K562 (cell line): ENCODE results near the gene CEND1. TPM values are rescaled to one million over a fixed set of nuclear protein-coding genes. Genes with fewer than 3 reads are reported as not detected.
A peak's percentile ranks its signal among the peaks of the same experiment; 100 is the strongest.

Source experiments
- ARID2 ChIP-seq: fragments of 450-650 bp; IDR thresholded peaks from 2 replicates; pipeline ENCODE4 v1.6.1; 2017; ENCODE audit warnings: antibody characterized with exemption, mild to moderate bottlenecking
- ATF7 ChIP-seq: fragments of 450-650 bp; IDR thresholded peaks from 2 replicates; pipeline ENCODE4 v1.7.1; 2014; ENCODE audit warnings: mild to moderate bottlenecking, moderate library complexity
- BRD4 ChIP-seq: fragments of 200-600 bp; sonication (generic); IDR thresholded peaks from 2 replicates; pipeline ENCODE4 v1.6.1; 2017; ENCODE audit warnings: inconsistent platforms
- CREB1 ChIP-seq, 2 experiments: sonication (generic) in 1 of 2; formaldehyde crosslinking in 1 of 2; IDR thresholded peaks; 2 replicates each; pipeline versions ENCODE4 v1.6.1 to v1.8.0; 2012 to 2022; ENCODE audit warnings: inconsistent platforms in 1 of 2, mild to moderate bottlenecking in 1 of 2, missing genetic modification reagents in 1 of 2, moderate library complexity in 1 of 2
- HDAC3 ChIP-seq: fragments of 450-650 bp; IDR thresholded peaks from 2 replicates; pipeline ENCODE4 v1.6.1; 2018; ENCODE audit warnings: borderline replicate concordance, mild to moderate bottlenecking, moderate library complexity; ENCODE audit not compliant: partially characterized antibody
- HEY1 ChIP-seq: fragments of 250-450 bp; sonication (Bioruptor Pico); IDR thresholded peaks from 2 replicates; pipeline ENCODE4 v1.5.0; 2020; ENCODE audit warnings: mild to moderate bottlenecking, moderate library complexity, borderline replicate concordance
- PHTF2 ChIP-seq: fragments of 250-450 bp; sonication (Bioruptor Pico); IDR thresholded peaks from 2 replicates; pipeline ENCODE4 v1.5.0; 2021; ENCODE audit warnings: mild to moderate bottlenecking
- POLR2G ChIP-seq: fragments of 200-400 bp; formaldehyde crosslinking; IDR thresholded peaks from 2 replicates; pipeline ENCODE4 v1.6.1; 2017; ENCODE audit warnings: low read depth, mild to moderate bottlenecking, antibody characterized with exemption, low read length, moderate library complexity
- RAD51 ChIP-seq: fragments of 450-650 bp; IDR thresholded peaks from 2 replicates; pipeline ENCODE4 v1.7.1; 2016; ENCODE audit warnings: low read depth, mild to moderate bottlenecking, borderline replicate concordance
- RBM25 ChIP-seq: fragments of 200-400 bp; formaldehyde crosslinking; IDR thresholded peaks from 2 replicates; pipeline ENCODE4 v1.6.1; 2018; ENCODE audit warnings: low read length, low read depth, moderate library complexity; ENCODE audit not compliant: severe bottlenecking
- SOX6 ChIP-seq: fragments of 450-650 bp; IDR thresholded peaks from 2 replicates; pipeline ENCODE4 v1.6.1; 2014; ENCODE audit warnings: mild to moderate bottlenecking
- YY1 ChIP-seq, 3 experiments: IDR thresholded peaks; 2 replicates each; pipeline ENCODE4 v1.6.1; 2011; ENCODE audit warnings: low read length in 2 of 3, mild to moderate bottlenecking in 2 of 3, moderate library complexity in 2 of 3, borderline replicate concordance in 1 of 3, control low read depth in 1 of 3, low read depth in 1 of 3; ENCODE audit not compliant: insufficient read depth in 3 of 3, insufficient replicate concordance in 2 of 3, control insufficient read depth in 1 of 3, insufficient read length in 1 of 3; ENCODE audit errors: extremely low read depth in 1 of 3
- ZKSCAN3 ChIP-seq: fragments of 250-450 bp; sonication (Bioruptor Pico); IDR thresholded peaks from 2 replicates; pipeline ENCODE4 v1.4.0; 2020
- polyA plus RNA-seq, 8 experiments: library from polyadenylated mRNA; depleted of rRNA in 4 of 8; stranded (reverse) in 5 of 8; unstranded in 3 of 8; fragments of >200 nt; fragmentation: Nextera tagmentation in 2 of 8; fragmentation: Illumina TruSeq in 1 of 8; extraction: Ambion mirVana in 2 of 8; extraction: Trizol in 1 of 8; gene quantifications; 2 replicates each; pipeline versions ENCODE4 v1.2.1 to v1.2.3, GENCODE V29; 2011 to 2014; ENCODE audit warnings: inconsistent platforms in 1 of 8, missing spikeins in 1 of 8
- total RNA-seq, 7 experiments: library from RNA; depleted of rRNA in 6 of 7; stranded (reverse); fragments of >200 nt in 6 of 7; fragmentation: Illumina TruSeq in 2 of 7; extraction: Trizol in 2 of 7; gene quantifications; 2 replicates each; pipeline versions ENCODE4 v1.2.1 to v1.2.3, GENCODE V29; 2011 to 2021; ENCODE audit warnings: low replicate concordance in 1 of 7
- TF ChIP-seq, protein P1 (sequence below), 2 experiments: IDR thresholded peaks; 2 replicates each; pipeline ENCODE4 v1.6.1; 2011; ENCODE audit warnings: borderline replicate concordance in 1 of 2, control low read depth in 1 of 2, low read depth in 1 of 2, low read length in 1 of 2, mild to moderate bottlenecking in 1 of 2, mixed read lengths in 1 of 2, moderate library complexity in 1 of 2; ENCODE audit not compliant: insufficient read depth in 1 of 2, insufficient read length in 1 of 2, poor library complexity in 1 of 2, severe bottlenecking in 1 of 2; ENCODE audit errors: extremely low read depth in 1 of 2
- TF ChIP-seq, protein P2 (sequence below): sonication (generic); formaldehyde crosslinking; IDR thresholded peaks from 2 replicates; pipeline ENCODE4 v1.9.0; 2022; ENCODE audit warnings: mild to moderate bottlenecking, missing genetic modification reagents
- TF ChIP-seq, protein P3 (sequence below), 2 experiments: fragments of 250-450 bp in 1 of 2; fragments of 450-650 bp in 1 of 2; sonication (Bioruptor Pico) in 1 of 2; IDR thresholded peaks; 2 replicates each; pipeline versions ENCODE4 v1.6.1 to v1.8.0; 2016 to 2021; ENCODE audit warnings: mild to moderate bottlenecking in 2 of 2, moderate library complexity in 2 of 2, missing compliant biosample characterization in 1 of 2, missing genetic modification characterization in 1 of 2
- TF ChIP-seq, protein P4 (sequence below): IDR thresholded peaks from 3 replicates; pipeline ENCODE4 v1.6.1; 2011; ENCODE audit warnings: borderline replicate concordance, mild to moderate bottlenecking, moderate library complexity; ENCODE audit not compliant: insufficient read length; ENCODE audit errors: extremely low read depth
- TF ChIP-seq, protein P5 (sequence below): fragments of 250-450 bp; sonication (Bioruptor Pico); IDR thresholded peaks from 2 replicates; pipeline ENCODE4 v1.5.1; 2021; ENCODE audit warnings: mild to moderate bottlenecking

The CEND1 gene
- total and polyA plus RNA-seq, 9 of the 15 experiments (the other 6 are each of a cell fraction or from before 2014, with no cell fraction given): 0.13 to 0.18 (median 0.16) TPM; not detected in 6

DNA sequence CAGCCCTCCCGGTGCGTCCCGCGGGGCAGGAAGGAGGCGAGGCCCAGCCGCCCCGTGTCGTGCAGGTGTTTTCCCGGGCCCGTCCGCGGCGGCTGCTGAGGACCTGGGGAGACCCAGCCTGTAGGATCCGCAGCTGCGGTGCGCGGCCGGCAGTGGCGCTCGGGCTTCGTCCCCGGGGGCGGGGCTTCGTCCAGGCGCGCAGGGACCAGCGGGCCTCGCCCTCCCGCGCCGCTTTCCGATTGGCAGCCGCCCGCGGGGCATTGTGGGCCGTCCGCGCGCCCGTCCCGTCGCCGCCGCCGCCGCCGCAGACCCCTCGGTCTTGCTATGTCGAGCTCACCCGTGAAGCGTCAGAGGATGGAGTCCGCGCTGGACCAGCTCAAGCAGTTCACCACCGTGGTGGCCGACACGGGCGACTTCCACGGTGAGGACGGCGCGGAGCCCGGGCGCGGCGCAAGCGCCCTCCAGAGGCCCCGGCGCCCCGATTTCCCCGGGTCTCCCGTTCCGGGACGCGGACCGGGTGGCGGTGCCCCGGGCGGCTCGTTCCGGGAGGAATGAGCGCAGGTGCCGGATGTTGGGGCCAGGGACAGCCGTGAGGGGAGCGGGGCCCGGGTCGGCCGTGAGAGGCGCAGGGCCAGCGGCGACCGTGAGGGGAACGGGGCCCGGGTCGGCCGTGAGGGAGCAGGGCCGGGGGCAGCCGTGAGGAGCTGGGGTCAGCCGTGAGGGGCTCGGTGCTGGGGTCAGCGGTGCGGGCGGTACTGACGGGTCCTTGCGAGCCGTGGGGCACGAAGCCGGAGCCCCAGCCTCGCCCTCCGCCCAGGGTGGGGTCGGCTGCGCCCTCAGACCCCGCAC lies 42.5 kb downstream of the CEND1 start, which contains the start of gene TALDO1 (continued):
- TF ChIP-seq, protein P1, sequence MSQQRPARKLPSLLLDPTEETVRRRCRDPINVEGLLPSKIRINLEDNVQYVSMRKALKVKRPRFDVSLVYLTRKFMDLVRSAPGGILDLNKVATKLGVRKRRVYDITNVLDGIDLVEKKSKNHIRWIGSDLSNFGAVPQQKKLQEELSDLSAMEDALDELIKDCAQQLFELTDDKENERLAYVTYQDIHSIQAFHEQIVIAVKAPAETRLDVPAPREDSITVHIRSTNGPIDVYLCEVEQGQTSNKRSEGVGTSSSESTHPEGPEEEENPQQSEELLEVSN (IDR thresholded peaks at IDR 0.05; ENCODE audit: borderline replicate concordance in 1 of 2, extremely low read depth in 1 of 2, insufficient read depth in 1 of 2, insufficient read length in 1 of 2, low read depth in 1 of 2, low read length in 1 of 2, poor library complexity in 1 of 2, severe bottlenecking in 1 of 2): peak; percentile 88 to 96
- TF ChIP-seq BRD4 (peak; percentile 92), ATF7 (peak; percentile 63; the same call in 1 of the 2 replicates), PHTF2 (no peak), ZKSCAN3 (no peak), HDAC3 (no peak), RBM25 (peak; percentile 81), SOX6 (0 out of 2 replicates have a peak, but pooled peaks have one; percentile 21), ARID2 (no peak), YY1 (IDR thresholded peaks at IDR 0.05; ENCODE audit: borderline replicate concordance in 1 of 3, control insufficient read depth in 1 of 3, extremely low read depth in 1 of 3, insufficient read depth in 3 of 3, insufficient read length in 1 of 3, insufficient replicate concordance in 2 of 3, low read depth in 1 of 3, low read length in 2 of 3) (no peak), POLR2G (peak; percentile 95), CREB1 (IDR thresholded peaks at IDR 0.05) (0 out of 2 replicates have a peak, but pooled peaks have one; percentile 21), CREB1 (CRISPR knock-in tag; IDR thresholded peaks at IDR 0.05) (no peak), HEY1 (CRISPR knock-in tag) (no peak), RAD51 (no peak)
- TF ChIP-seq, protein P2, sequence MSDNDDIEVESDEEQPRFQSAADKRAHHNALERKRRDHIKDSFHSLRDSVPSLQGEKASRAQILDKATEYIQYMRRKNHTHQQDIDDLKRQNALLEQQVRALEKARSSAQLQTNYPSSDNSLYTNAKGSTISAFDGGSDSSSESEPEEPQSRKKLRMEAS (CRISPR knock-in tag): peak; percentile 61; the same call in 1 of the 2 replicates
- TF ChIP-seq, protein P3, sequence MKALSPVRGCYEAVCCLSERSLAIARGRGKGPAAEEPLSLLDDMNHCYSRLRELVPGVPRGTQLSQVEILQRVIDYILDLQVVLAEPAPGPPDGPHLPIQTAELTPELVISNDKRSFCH (CRISPR knock-in tag; IDR thresholded peaks at IDR 0.05): no peak
- TF ChIP-seq, protein P3 (tag; IDR thresholded peaks at IDR 0.05): no peak; the same call in 1 of the 2 replicates
- TF ChIP-seq, protein P4, sequence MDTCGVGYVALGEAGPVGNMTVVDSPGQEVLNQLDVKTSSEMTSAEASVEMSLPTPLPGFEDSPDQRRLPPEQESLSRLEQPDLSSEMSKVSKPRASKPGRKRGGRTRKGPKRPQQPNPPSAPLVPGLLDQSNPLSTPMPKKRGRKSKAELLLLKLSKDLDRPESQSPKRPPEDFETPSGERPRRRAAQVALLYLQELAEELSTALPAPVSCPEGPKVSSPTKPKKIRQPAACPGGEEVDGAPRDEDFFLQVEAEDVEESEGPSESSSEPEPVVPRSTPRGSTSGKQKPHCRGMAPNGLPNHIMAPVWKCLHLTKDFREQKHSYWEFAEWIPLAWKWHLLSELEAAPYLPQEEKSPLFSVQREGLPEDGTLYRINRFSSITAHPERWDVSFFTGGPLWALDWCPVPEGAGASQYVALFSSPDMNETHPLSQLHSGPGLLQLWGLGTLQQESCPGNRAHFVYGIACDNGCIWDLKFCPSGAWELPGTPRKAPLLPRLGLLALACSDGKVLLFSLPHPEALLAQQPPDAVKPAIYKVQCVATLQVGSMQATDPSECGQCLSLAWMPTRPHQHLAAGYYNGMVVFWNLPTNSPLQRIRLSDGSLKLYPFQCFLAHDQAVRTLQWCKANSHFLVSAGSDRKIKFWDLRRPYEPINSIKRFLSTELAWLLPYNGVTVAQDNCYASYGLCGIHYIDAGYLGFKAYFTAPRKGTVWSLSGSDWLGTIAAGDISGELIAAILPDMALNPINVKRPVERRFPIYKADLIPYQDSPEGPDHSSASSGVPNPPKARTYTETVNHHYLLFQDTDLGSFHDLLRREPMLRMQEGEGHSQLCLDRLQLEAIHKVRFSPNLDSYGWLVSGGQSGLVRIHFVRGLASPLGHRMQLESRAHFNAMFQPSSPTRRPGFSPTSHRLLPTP: no peak
- TF ChIP-seq, protein P5, sequence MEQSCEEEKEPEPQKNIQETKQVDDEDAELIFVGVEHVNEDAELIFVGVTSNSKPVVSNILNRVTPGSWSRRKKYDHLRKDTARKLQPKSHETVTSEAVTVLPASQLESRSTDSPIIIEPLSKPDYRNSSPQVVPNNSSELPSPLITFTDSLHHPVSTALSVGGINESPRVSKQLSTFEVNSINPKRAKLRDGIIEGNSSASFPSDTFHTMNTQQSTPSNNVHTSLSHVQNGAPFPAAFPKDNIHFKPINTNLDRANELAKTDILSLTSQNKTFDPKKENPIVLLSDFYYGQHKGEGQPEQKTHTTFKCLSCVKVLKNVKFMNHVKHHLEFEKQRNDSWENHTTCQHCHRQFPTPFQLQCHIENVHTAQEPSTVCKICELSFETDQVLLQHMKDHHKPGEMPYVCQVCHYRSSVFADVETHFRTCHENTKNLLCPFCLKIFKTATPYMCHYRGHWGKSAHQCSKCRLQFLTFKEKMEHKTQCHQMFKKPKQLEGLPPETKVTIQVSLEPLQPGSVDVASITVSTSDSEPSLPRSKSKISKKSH (CRISPR knock-in tag): no peak
